Activated effector memory CD4-positive, alpha-beta T cell treated with Interleukin-2 at 50 U/mL for 16 hours (primary cell): Measurements from ENCODE around the gene KRT78.

Experiments
- DNase-seq: peaks from one replicate; pipeline ENCODE4 v3.0.0-alpha.2; 2020

The KRT78 gene

GRCh38 chr12:52794479-52795331 is 54.1 kb downstream of the KRT78 start:
- DNase-seq: no peak

- DNase-seq: no peak
Measured at GRCh38 chr12:52792185-52793029, 56.4 kb downstream of the KRT78 start.

- no peak for DNase-seq
Measured at GRCh38 chr12:52791271-52792184, 57.3 kb downstream of the KRT78 start.

GRCh38 chr12:52790427-52791270 is 58.1 kb downstream of the KRT78 start:
- no peak for DNase-seq

- no peak for DNase-seq
Measured at GRCh38 chr12:52789637-52790426, 59.0 kb downstream of the KRT78 start.

- DNase-seq: no peak
Measured at GRCh38 chr12:52788876-52789636, 59.7 kb downstream of the KRT78 start.

GRCh38 chr12:52788192-52788875 is 60.5 kb downstream of the KRT78 start:
- no peak for DNase-seq
